HepG2 (cell line): Measurements from ENCODE around the gene RHOC. TPM values are rescaled to one million over a fixed set of nuclear protein-coding genes. Genes with fewer than 3 reads are reported as not detected.
A peak's percentile ranks its signal among the peaks of the same experiment; 100 is the strongest.

Experiments used
- CERS6 ChIP-seq: sonication (generic); formaldehyde crosslinking; IDR thresholded peaks from 2 replicates; pipeline ENCODE4 v1.5.0; 2020; ENCODE audit warnings: missing genetic modification reagents
- DBP ChIP-seq: sonication (generic); formaldehyde crosslinking; IDR thresholded peaks from 2 replicates; pipeline ENCODE4 v1.4.0; 2020; ENCODE audit warnings: missing genetic modification reagents; ENCODE audit errors: not compliant biosample characterization
- ERF ChIP-seq: IDR thresholded peaks from 2 replicates; pipeline ENCODE4 v1.6.1; 2018; ENCODE audit warnings: missing biosample characterization, missing genetic modification reagents
- HDAC2 ChIP-seq: sonication (generic); formaldehyde crosslinking; IDR thresholded peaks from 2 replicates; pipeline ENCODE4 v1.4.0; 2020; ENCODE audit warnings: missing genetic modification reagents
- IRF2 ChIP-seq: IDR thresholded peaks from 2 replicates; pipeline ENCODE4 v1.6.1; 2018; ENCODE audit warnings: missing genetic modification reagents, missing compliant biosample characterization
- LRRFIP1 ChIP-seq: sonication (generic); formaldehyde crosslinking; conservative IDR thresholded peaks from 2 replicates; pipeline ENCODE4 v1.4.0; 2020; ENCODE audit warnings: missing genetic modification reagents
- MEIS2 ChIP-seq: sonication (generic); formaldehyde crosslinking; IDR thresholded peaks from 2 replicates; pipeline ENCODE4 v1.9.0; 2021; ENCODE audit warnings: mild to moderate bottlenecking, missing genetic modification reagents
- NR2F6 ChIP-seq, 2 experiments: IDR thresholded peaks; 2 replicates each; pipeline ENCODE4 v1.6.1; 2016; ENCODE audit warnings: antibody characterized with exemption in 1 of 2, mild to moderate bottlenecking in 1 of 2
- RAD51 ChIP-seq: fragments of 450-650 bp; IDR thresholded peaks from 2 replicates; pipeline ENCODE4 v1.6.1; 2016; ENCODE audit warnings: borderline replicate concordance
- SMAD1 ChIP-seq: sonication (generic); formaldehyde crosslinking; IDR thresholded peaks from 2 replicates; pipeline ENCODE4 v1.4.0; 2020; ENCODE audit warnings: missing genetic modification reagents, low read depth, mild to moderate bottlenecking, borderline replicate concordance
- ZNF260 ChIP-seq: sonication (generic); formaldehyde crosslinking; IDR thresholded peaks from 2 replicates; pipeline ENCODE4 v1.4.0; 2020; ENCODE audit warnings: missing genetic modification reagents, low read depth, mild to moderate bottlenecking, borderline replicate concordance
- ZNF335 ChIP-seq: sonication (generic); formaldehyde crosslinking; IDR thresholded peaks from 2 replicates; pipeline ENCODE4 v1.4.0; 2020; ENCODE audit warnings: missing genetic modification reagents
- ZNF580 ChIP-seq: IDR thresholded peaks from 2 replicates; pipeline ENCODE4 v1.6.1; 2016; ENCODE audit warnings: low read depth, borderline replicate concordance
- ZNF670 ChIP-seq: sonication (generic); formaldehyde crosslinking; IDR thresholded peaks from 2 replicates; pipeline ENCODE4 v1.8.0; 2022; ENCODE audit warnings: mild to moderate bottlenecking, missing genetic modification reagents, borderline replicate concordance
- ZNF710 ChIP-seq: sonication (generic); formaldehyde crosslinking; IDR thresholded peaks from 2 replicates; pipeline ENCODE4 v1.5.0; 2020; ENCODE audit warnings: mild to moderate bottlenecking, missing genetic modification reagents, borderline replicate concordance
- ZNF737 ChIP-seq: sonication (generic); formaldehyde crosslinking; IDR thresholded peaks from 2 replicates; pipeline ENCODE4 v1.5.0; 2020; ENCODE audit warnings: missing genetic modification reagents, mild to moderate bottlenecking, borderline replicate concordance
- ZNF749 ChIP-seq: sonication (generic); formaldehyde crosslinking; IDR thresholded peaks from 2 replicates; pipeline ENCODE4 v1.8.0; 2022; ENCODE audit warnings: mild to moderate bottlenecking, missing genetic modification reagents, moderate library complexity, borderline replicate concordance
- ZSCAN21 ChIP-seq: sonication (generic); formaldehyde crosslinking; IDR thresholded peaks from 2 replicates; pipeline ENCODE4 v1.8.0; 2022; ENCODE audit warnings: mild to moderate bottlenecking, missing genetic modification reagents, moderate library complexity, borderline replicate concordance
- polyA plus RNA-seq, 8 experiments: library from polyadenylated mRNA; depleted of rRNA in 3 of 8; stranded (reverse) in 7 of 8; unstranded in 1 of 8; fragments of >200 nt; fragmentation: Illumina TruSeq in 4 of 8; extraction: Trizol in 4 of 8; gene quantifications; 2 replicates each; pipeline versions ENCODE4 v1.2.1 to v1.2.3, GENCODE V29; 2011 to 2016; ENCODE audit warnings: low read depth in 4 of 8, missing spikeins in 1 of 8, mixed read lengths in 1 of 8; ENCODE audit not compliant: insufficient read depth in 1 of 8
- total RNA-seq, 5 experiments: library from RNA; depleted of rRNA; stranded (reverse); fragments of >200 nt; fragmentation: Illumina TruSeq; extraction: Trizol; gene quantifications; 2 replicates each; pipeline ENCODE4 v1.2.3, GENCODE V29; 2016; ENCODE audit warnings: low read depth in 1 of 5
- TF ChIP-seq, protein P1 (sequence below): sonication (generic); formaldehyde crosslinking; IDR thresholded peaks from 2 replicates; pipeline ENCODE4 v1.4.0; 2020; ENCODE audit warnings: missing genetic modification reagents
- TF ChIP-seq, protein P2 (sequence below): sonication (generic); formaldehyde crosslinking; IDR thresholded peaks from 2 replicates; pipeline ENCODE4 v1.5.0; 2020; ENCODE audit warnings: missing genetic modification reagents

Gene RHOC
- total and polyA plus RNA-seq, 2 of the 13 experiments (the other 11 are each of a cell fraction or from before 2014, with no cell fraction given) = 64.3 to 182 TPM

- TF ChIP-seq HDAC2 = 0 out of 2 replicates have a peak, but pooled peaks have one; percentile 17
- TF ChIP-seq ZNF670 (CRISPR knock-in tag) = 0 out of 2 replicates have a peak, but pooled peaks have one; percentile 38
- peak; percentile 41 for TF ChIP-seq IRF2 (CRISPR knock-in tag)
- TF ChIP-seq LRRFIP1 (CRISPR knock-in tag) = no peak
- TF ChIP-seq ZNF749 (CRISPR knock-in tag) = no peak
- TF ChIP-seq, protein P1, sequence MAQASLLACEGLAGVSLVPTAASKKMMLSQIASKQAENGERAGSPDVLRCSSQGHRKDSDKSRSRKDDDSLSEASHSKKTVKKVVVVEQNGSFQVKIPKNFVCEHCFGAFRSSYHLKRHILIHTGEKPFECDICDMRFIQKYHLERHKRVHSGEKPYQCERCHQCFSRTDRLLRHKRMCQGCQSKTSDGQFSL = no peak
- no peak; the same call in 1 of the 2 replicates for TF ChIP-seq ZNF335
- no peak for TF ChIP-seq SMAD1 (CRISPR knock-in tag)
- TF ChIP-seq CERS6 (CRISPR knock-in tag) = no peak
- TF ChIP-seq NR2F6 (IDR thresholded peaks at IDR 0.05) = no peak
- TF ChIP-seq NR2F6 (CRISPR knock-in tag; IDR thresholded peaks at IDR 0.05) = peak; percentile 44; the same call in 1 of the 2 replicates
- TF ChIP-seq RAD51 = peak; percentile 32; the same call in 1 of the 2 replicates
- no peak for TF ChIP-seq ZSCAN21 (CRISPR knock-in tag)
- no peak for TF ChIP-seq ZNF260 (CRISPR knock-in tag)
- no peak for TF ChIP-seq ZNF580 (CRISPR knock-in tag)
- peak; percentile 40; the same call in 1 of the 2 replicates for TF ChIP-seq MEIS2 (CRISPR knock-in tag)
- no peak for TF ChIP-seq DBP (CRISPR knock-in tag)
- TF ChIP-seq ZNF710 (CRISPR knock-in tag) = no peak
- TF ChIP-seq, protein P2, sequence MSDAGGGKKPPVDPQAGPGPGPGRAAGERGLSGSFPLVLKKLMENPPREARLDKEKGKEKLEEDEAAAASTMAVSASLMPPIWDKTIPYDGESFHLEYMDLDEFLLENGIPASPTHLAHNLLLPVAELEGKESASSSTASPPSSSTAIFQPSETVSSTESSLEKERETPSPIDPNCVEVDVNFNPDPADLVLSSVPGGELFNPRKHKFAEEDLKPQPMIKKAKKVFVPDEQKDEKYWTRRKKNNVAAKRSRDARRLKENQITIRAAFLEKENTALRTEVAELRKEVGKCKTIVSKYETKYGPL = no peak
- TF ChIP-seq ERF (CRISPR knock-in tag) = peak; percentile 44; the same call in 1 of the 2 replicates
- no peak for TF ChIP-seq ZNF737 (CRISPR knock-in tag)
These were observed 8.3 kb downstream of the RHOC start (continued) for GRCh38 chr1:112698366-112699310.
